SK-N-SH treated with all-trans-retinoic acid at 6 μM for 48 hours (cell line): ENCODE data around the gene ADGRG1.

Source experiments
- ATAC-seq: fragments of 200-7000 bp; cut with Tn5 transposase; 3 replicates; pipeline ENCODE4 v1.9.1; 2020; ENCODE audit warnings: mild to moderate bottlenecking, moderate library complexity
- ARNTL ChIP-seq: fragments of 450-650 bp; formaldehyde crosslinking; IDR thresholded peaks from 2 replicates; pipeline ENCODE4 v1.5.0; 2020; ENCODE audit warnings: low read depth, mild to moderate bottlenecking, moderate library complexity, borderline replicate concordance
- CSDC2 ChIP-seq: fragments of 250-450 bp; sonication (Bioruptor Pico); IDR thresholded peaks from 2 replicates; pipeline ENCODE4 v1.5.0; 2020; ENCODE audit warnings: mild to moderate bottlenecking, moderate library complexity
- ESRRG ChIP-seq: fragments of 250-450 bp; sonication (Bioruptor Pico); IDR thresholded peaks from 2 replicates; pipeline ENCODE4 v1.6.1; 2021; ENCODE audit warnings: mild to moderate bottlenecking
- GLIS3 ChIP-seq: fragments of 250-450 bp; sonication (Bioruptor Pico); IDR thresholded peaks from 2 replicates; pipeline ENCODE4 v1.5.0; 2020; ENCODE audit warnings: mild to moderate bottlenecking, moderate library complexity
- ISL1 ChIP-seq: fragments of 250-450 bp; sonication (Bioruptor Pico); IDR thresholded peaks from 2 replicates; pipeline ENCODE4 v2.1.2; 2022; ENCODE audit warnings: mild to moderate bottlenecking, moderate library complexity
- OSR1 ChIP-seq: fragments of 250-450 bp; sonication (Bioruptor Pico); IDR thresholded peaks from 2 replicates; pipeline ENCODE4 v1.8.0; 2022; ENCODE audit warnings: moderate library complexity, mild to moderate bottlenecking, inconsistent platforms
- RARB ChIP-seq: fragments of 250-450 bp; sonication (Bioruptor Pico); IDR thresholded peaks from 2 replicates; pipeline ENCODE4 v1.8.0; 2021; ENCODE audit warnings: mild to moderate bottlenecking, moderate library complexity
- SNAI2 ChIP-seq: fragments of 250-450 bp; sonication (Bioruptor Pico); IDR thresholded peaks from 2 replicates; pipeline ENCODE4 v1.5.0; 2020; ENCODE audit warnings: mild to moderate bottlenecking, moderate library complexity
- TCF4 ChIP-seq: fragments of 250-450 bp; sonication (Bioruptor Pico); IDR thresholded peaks from 2 replicates; pipeline ENCODE4 v1.8.0; 2021; ENCODE audit warnings: mild to moderate bottlenecking, moderate library complexity, borderline replicate concordance
- TOX ChIP-seq: fragments of 250-450 bp; sonication (Bioruptor Pico); IDR thresholded peaks from 2 replicates; pipeline ENCODE4 v1.8.0; 2021; ENCODE audit warnings: mild to moderate bottlenecking, moderate library complexity, borderline replicate concordance
- ZC3H10 ChIP-seq: fragments of 250-450 bp; sonication (Bioruptor Pico); IDR thresholded peaks from 2 replicates; pipeline ENCODE4 v1.5.1; 2021; ENCODE audit warnings: mild to moderate bottlenecking, moderate library complexity
- ZFP3 ChIP-seq: fragments of 250-450 bp; sonication (Bioruptor Pico); IDR thresholded peaks from 2 replicates; pipeline ENCODE4 v1.5.0; 2020; ENCODE audit warnings: mild to moderate bottlenecking, moderate library complexity
- ZFP30 ChIP-seq: fragments of 450-650 bp; formaldehyde crosslinking; IDR thresholded peaks from 2 replicates; pipeline ENCODE4 v1.5.0; 2022; ENCODE audit warnings: mild to moderate bottlenecking, moderate library complexity
- ZNF565 ChIP-seq: fragments of 450-650 bp; formaldehyde crosslinking; conservative IDR thresholded peaks from 2 replicates; pipeline ENCODE4 v1.5.0; 2020; ENCODE audit warnings: low read depth, mild to moderate bottlenecking, moderate library complexity
- ZNF70 ChIP-seq: fragments of 450-650 bp; formaldehyde crosslinking; IDR thresholded peaks from 2 replicates; pipeline ENCODE4 v1.5.0; 2020; ENCODE audit warnings: mild to moderate bottlenecking, moderate library complexity
- ZNF8 ChIP-seq: fragments of 450-650 bp; formaldehyde crosslinking; IDR thresholded peaks from 2 replicates; pipeline ENCODE4 v1.5.0; 2020; ENCODE audit warnings: mild to moderate bottlenecking, moderate library complexity
- TF ChIP-seq, protein P1 (sequence below): fragments of 250-450 bp; sonication (Bioruptor Pico); IDR thresholded peaks from 2 replicates; pipeline ENCODE4 v1.8.0; 2020; ENCODE audit warnings: mild to moderate bottlenecking, moderate library complexity, borderline replicate concordance
- TF ChIP-seq, protein P2 (sequence below): fragments of 250-450 bp; sonication (Bioruptor Pico); IDR thresholded peaks from 2 replicates; pipeline ENCODE4 v1.5.1; 2020; ENCODE audit warnings: low read depth, mild to moderate bottlenecking, moderate library complexity
- TF ChIP-seq, protein P3 (sequence below): fragments of 250-450 bp; sonication (Bioruptor Pico); IDR thresholded peaks from 2 replicates; pipeline ENCODE4 v1.5.0; 2020; ENCODE audit warnings: mild to moderate bottlenecking, moderate library complexity
- TF ChIP-seq, protein P4 (sequence below): fragments of 250-450 bp; sonication (Bioruptor Pico); IDR thresholded peaks from 2 replicates; pipeline ENCODE4 v1.8.0; 2021; ENCODE audit warnings: low read depth, mild to moderate bottlenecking, moderate library complexity, borderline replicate concordance
- TF ChIP-seq, protein P5 (sequence below): fragments of 250-450 bp; sonication (Bioruptor Pico); IDR thresholded peaks from 2 replicates; pipeline ENCODE4 v1.5.1; 2021; ENCODE audit warnings: mild to moderate bottlenecking, moderate library complexity

Gene ADGRG1

DNA sequence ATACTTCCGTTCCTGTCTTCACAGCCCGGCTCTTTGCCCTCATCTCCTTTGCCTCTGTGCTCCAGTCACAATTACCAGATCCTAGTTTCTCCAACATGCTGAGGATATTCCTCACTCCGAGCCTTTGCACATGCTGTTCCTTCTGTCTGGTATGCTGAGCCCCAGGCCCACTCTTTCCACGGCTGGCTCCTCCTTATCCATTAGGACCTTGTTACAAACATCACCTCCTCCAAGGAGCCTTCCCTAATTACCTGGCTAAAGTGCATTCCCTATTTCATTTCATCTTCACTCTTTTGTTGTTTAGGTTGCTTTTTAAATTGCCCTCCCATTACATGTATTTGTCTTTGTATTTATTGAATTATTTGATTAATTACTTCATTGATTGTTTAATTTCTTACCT lies 14.9 kb upstream of the ADGRG1 start:
- no peak for ATAC-seq
- TF ChIP-seq TOX (CRISPR knock-in tag) (no peak), ZC3H10 (CRISPR knock-in tag) (no peak), OSR1 (no peak), CSDC2 (CRISPR knock-in tag) (no peak), GLIS3 (CRISPR knock-in tag) (no peak), ESRRG (CRISPR knock-in tag) (no peak), TCF4 (CRISPR knock-in tag) (no peak), ISL1 (CRISPR knock-in tag) (no peak), ZNF70 (CRISPR knock-in tag) (no peak), ZFP30 (CRISPR knock-in tag) (no peak), ARNTL (CRISPR knock-in tag) (no peak), ZNF565 (CRISPR knock-in tag) (no peak), SNAI2 (CRISPR knock-in tag) (no peak), ZNF8 (CRISPR knock-in tag) (no peak), ZFP3 (CRISPR knock-in tag) (no peak)
- TF ChIP-seq, protein P1, sequence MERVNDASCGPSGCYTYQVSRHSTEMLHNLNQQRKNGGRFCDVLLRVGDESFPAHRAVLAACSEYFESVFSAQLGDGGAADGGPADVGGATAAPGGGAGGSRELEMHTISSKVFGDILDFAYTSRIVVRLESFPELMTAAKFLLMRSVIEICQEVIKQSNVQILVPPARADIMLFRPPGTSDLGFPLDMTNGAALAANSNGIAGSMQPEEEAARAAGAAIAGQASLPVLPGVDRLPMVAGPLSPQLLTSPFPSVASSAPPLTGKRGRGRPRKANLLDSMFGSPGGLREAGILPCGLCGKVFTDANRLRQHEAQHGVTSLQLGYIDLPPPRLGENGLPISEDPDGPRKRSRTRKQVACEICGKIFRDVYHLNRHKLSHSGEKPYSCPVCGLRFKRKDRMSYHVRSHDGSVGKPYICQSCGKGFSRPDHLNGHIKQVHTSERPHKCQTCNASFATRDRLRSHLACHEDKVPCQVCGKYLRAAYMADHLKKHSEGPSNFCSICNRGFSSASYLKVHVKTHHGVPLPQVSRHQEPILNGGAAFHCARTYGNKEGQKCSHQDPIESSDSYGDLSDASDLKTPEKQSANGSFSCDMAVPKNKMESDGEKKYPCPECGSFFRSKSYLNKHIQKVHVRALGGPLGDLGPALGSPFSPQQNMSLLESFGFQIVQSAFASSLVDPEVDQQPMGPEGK (CRISPR knock-in tag) = no peak
- TF ChIP-seq, protein P2, sequence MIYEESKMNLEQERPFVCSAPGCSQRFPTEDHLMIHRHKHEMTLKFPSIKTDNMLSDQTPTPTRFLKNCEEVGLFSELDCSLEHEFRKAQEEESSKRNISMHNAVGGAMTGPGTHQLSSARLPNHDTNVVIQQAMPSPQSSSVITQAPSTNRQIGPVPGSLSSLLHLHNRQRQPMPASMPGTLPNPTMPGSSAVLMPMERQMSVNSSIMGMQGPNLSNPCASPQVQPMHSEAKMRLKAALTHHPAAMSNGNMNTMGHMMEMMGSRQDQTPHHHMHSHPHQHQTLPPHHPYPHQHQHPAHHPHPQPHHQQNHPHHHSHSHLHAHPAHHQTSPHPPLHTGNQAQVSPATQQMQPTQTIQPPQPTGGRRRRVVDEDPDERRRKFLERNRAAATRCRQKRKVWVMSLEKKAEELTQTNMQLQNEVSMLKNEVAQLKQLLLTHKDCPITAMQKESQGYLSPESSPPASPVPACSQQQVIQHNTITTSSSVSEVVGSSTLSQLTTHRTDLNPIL (CRISPR knock-in tag) = no peak
- TF ChIP-seq, protein P3, sequence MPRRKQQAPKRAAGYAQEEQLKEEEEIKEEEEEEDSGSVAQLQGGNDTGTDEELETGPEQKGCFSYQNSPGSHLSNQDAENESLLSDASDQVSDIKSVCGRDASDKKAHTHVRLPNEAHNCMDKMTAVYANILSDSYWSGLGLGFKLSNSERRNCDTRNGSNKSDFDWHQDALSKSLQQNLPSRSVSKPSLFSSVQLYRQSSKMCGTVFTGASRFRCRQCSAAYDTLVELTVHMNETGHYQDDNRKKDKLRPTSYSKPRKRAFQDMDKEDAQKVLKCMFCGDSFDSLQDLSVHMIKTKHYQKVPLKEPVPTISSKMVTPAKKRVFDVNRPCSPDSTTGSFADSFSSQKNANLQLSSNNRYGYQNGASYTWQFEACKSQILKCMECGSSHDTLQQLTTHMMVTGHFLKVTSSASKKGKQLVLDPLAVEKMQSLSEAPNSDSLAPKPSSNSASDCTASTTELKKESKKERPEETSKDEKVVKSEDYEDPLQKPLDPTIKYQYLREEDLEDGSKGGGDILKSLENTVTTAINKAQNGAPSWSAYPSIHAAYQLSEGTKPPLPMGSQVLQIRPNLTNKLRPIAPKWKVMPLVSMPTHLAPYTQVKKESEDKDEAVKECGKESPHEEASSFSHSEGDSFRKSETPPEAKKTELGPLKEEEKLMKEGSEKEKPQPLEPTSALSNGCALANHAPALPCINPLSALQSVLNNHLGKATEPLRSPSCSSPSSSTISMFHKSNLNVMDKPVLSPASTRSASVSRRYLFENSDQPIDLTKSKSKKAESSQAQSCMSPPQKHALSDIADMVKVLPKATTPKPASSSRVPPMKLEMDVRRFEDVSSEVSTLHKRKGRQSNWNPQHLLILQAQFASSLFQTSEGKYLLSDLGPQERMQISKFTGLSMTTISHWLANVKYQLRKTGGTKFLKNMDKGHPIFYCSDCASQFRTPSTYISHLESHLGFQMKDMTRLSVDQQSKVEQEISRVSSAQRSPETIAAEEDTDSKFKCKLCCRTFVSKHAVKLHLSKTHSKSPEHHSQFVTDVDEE (CRISPR knock-in tag) = no peak
- TF ChIP-seq, protein P4, sequence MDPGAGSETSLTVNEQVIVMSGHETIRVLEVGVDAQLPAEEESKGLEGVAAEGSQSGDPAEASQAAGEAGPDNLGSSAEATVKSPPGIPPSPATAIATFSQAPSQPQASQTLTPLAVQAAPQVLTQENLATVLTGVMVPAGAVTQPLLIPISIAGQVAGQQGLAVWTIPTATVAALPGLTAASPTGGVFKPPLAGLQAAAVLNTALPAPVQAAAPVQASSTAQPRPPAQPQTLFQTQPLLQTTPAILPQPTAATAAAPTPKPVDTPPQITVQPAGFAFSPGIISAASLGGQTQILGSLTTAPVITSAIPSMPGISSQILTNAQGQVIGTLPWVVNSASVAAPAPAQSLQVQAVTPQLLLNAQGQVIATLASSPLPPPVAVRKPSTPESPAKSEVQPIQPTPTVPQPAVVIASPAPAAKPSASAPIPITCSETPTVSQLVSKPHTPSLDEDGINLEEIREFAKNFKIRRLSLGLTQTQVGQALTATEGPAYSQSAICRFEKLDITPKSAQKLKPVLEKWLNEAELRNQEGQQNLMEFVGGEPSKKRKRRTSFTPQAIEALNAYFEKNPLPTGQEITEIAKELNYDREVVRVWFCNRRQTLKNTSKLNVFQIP = no peak
- TF ChIP-seq, protein P5, sequence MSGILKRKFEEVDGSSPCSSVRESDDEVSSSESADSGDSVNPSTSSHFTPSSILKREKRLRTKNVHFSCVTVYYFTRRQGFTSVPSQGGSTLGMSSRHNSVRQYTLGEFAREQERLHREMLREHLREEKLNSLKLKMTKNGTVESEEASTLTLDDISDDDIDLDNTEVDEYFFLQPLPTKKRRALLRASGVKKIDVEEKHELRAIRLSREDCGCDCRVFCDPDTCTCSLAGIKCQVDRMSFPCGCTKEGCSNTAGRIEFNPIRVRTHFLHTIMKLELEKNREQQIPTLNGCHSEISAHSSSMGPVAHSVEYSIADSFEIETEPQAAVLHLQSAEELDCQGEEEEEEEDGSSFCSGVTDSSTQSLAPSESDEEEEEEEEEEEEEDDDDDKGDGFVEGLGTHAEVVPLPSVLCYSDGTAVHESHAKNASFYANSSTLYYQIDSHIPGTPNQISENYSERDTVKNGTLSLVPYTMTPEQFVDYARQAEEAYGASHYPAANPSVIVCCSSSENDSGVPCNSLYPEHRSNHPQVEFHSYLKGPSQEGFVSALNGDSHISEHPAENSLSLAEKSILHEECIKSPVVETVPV (CRISPR knock-in tag) = no peak

DNA sequence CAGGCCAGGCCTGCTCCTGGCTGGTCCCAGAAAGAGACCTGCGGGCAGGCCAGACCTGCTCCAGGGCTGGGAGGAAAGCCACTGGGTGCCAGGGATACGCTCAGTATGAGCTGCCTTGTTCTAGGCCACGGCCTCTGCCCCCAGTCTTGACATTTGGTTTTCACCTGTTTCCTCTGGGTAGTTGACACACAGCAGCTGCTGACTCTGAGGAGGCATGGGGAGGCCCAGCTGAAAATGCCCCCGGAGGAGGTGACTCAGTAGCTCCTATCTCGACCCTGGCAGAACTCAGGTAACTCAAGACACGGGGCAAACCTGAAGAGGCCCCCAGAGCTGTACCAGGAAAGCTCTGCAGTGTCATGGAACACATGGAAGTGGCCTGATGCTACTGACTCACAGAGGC lies 13.9 kb upstream of the ADGRG1 start:
- TF ChIP-seq, protein P1 (CRISPR knock-in tag) = no peak
- no peak for ATAC-seq

DNA sequence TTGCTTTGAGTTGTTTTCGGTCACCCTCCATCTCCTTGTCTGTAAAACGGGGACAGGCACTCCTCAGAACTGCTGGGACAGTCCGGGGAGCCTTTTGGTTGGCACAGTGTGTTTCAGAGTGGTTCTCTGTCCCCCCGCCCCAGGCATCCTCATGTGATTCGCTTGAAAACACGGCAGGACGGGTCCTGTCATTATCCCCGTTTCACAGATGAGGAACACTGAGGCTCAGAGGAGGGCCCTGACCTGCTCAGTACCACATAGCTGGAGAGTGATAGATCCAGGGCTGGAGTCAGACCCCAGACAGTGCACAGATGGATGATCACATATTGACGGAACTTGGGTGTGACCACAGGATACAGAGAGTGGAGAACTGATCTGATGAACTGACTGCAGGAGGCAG lies 13.5 kb upstream of the ADGRG1 start:
- ATAC-seq = no peak
- TF ChIP-seq TOX (CRISPR knock-in tag) (no peak), ZNF565 (CRISPR knock-in tag) (no peak), OSR1 (no peak), ESRRG (CRISPR knock-in tag) (no peak), TCF4 (CRISPR knock-in tag) (no peak), ISL1 (CRISPR knock-in tag) (no peak), ZNF8 (CRISPR knock-in tag) (no peak), ZFP3 (CRISPR knock-in tag) (no peak), RARB (CRISPR knock-in tag) (no peak)
- TF ChIP-seq, protein P5 (CRISPR knock-in tag) = no peak
- TF ChIP-seq, protein P2 (CRISPR knock-in tag) = no peak
- TF ChIP-seq, protein P4 = no peak
